HepG2 (cell line): Measurements from ENCODE around the gene HNRNPC. TPM values are rescaled to one million over a fixed set of nuclear protein-coding genes. Genes with fewer than 3 reads are reported as not detected.

Experiments
- ARHGAP35 ChIP-seq: sonication (generic); formaldehyde crosslinking; IDR thresholded peaks from 2 replicates; pipeline ENCODE4 v1.9.0; 2022; ENCODE audit warnings: mild to moderate bottlenecking, inconsistent platforms, moderate library complexity, missing genetic modification reagents, borderline replicate concordance
- ERF ChIP-seq: IDR thresholded peaks from 2 replicates; pipeline ENCODE4 v1.6.1; 2018; ENCODE audit warnings: missing biosample characterization, missing genetic modification reagents
- PCBP1 ChIP-seq: fragments of 200-400 bp; formaldehyde crosslinking; IDR thresholded peaks from 2 replicates; pipeline ENCODE4 v1.6.1; 2017; ENCODE audit warnings: mild to moderate bottlenecking, low read depth, low read length, borderline replicate concordance
- TCF7 ChIP-seq: sonication (generic); IDR thresholded peaks from 2 replicates; pipeline ENCODE4 v1.6.1; 2016; ENCODE audit warnings: antibody characterized with exemption, low read depth
- TOPORS ChIP-seq: sonication (generic); formaldehyde crosslinking; IDR thresholded peaks from 2 replicates; pipeline ENCODE4 v1.8.0; 2023; ENCODE audit warnings: mild to moderate bottlenecking, missing genetic modification reagents
- ZNF235 ChIP-seq: sonication (generic); formaldehyde crosslinking; IDR thresholded peaks from 2 replicates; pipeline ENCODE4 v1.8.1; 2023; ENCODE audit warnings: mild to moderate bottlenecking, missing genetic modification reagents, borderline replicate concordance
- ZNF30 ChIP-seq: sonication (generic); formaldehyde crosslinking; IDR thresholded peaks from 2 replicates; pipeline ENCODE4 v1.5.0; 2020; ENCODE audit warnings: mild to moderate bottlenecking, missing genetic modification reagents
- ZNF451 ChIP-seq: sonication (generic); formaldehyde crosslinking; IDR thresholded peaks from 2 replicates; pipeline ENCODE4 v1.5.0; 2020; ENCODE audit warnings: mild to moderate bottlenecking, missing genetic modification reagents
- ZNF543 ChIP-seq: sonication (generic); formaldehyde crosslinking; IDR thresholded peaks from 2 replicates; pipeline ENCODE4 v1.4.0; 2020; ENCODE audit warnings: mild to moderate bottlenecking, missing genetic modification reagents
- ZNF747 ChIP-seq: sonication (generic); formaldehyde crosslinking; IDR thresholded peaks from 2 replicates; pipeline ENCODE4 v1.8.1; 2023; ENCODE audit warnings: missing genetic modification reagents, mild to moderate bottlenecking, borderline replicate concordance
- ZNF781 ChIP-seq: sonication (generic); formaldehyde crosslinking; IDR thresholded peaks from 2 replicates; pipeline ENCODE4 v1.5.1; 2020; ENCODE audit warnings: borderline replicate concordance, mild to moderate bottlenecking, missing genetic modification reagents; ENCODE audit errors: not compliant biosample characterization
- ZSCAN21 ChIP-seq: sonication (generic); formaldehyde crosslinking; IDR thresholded peaks from 2 replicates; pipeline ENCODE4 v1.8.0; 2022; ENCODE audit warnings: mild to moderate bottlenecking, missing genetic modification reagents, moderate library complexity, borderline replicate concordance
- polyA plus RNA-seq, 8 experiments: library from polyadenylated mRNA; depleted of rRNA in 3 of 8; stranded (reverse) in 7 of 8; unstranded in 1 of 8; fragments of >200 nt; fragmentation: Illumina TruSeq in 4 of 8; extraction: Trizol in 4 of 8; gene quantifications; 2 replicates each; pipeline versions ENCODE4 v1.2.1 to v1.2.3, GENCODE V29; 2011 to 2016; ENCODE audit warnings: low read depth in 4 of 8, missing spikeins in 1 of 8, mixed read lengths in 1 of 8; ENCODE audit not compliant: insufficient read depth in 1 of 8
- total RNA-seq, 5 experiments: library from RNA; depleted of rRNA; stranded (reverse); fragments of >200 nt; fragmentation: Illumina TruSeq; extraction: Trizol; gene quantifications; 2 replicates each; pipeline ENCODE4 v1.2.3, GENCODE V29; 2016; ENCODE audit warnings: low read depth in 1 of 5
- TF ChIP-seq, protein P1 (sequence below): sonication (generic); formaldehyde crosslinking; IDR thresholded peaks from 2 replicates; pipeline ENCODE4 v1.5.0; 2020; ENCODE audit warnings: missing genetic modification reagents
- TF ChIP-seq, protein P2 (sequence below): sonication (generic); formaldehyde crosslinking; conservative IDR thresholded peaks from 2 replicates; pipeline ENCODE4 v1.4.0; 2020; ENCODE audit warnings: missing genetic modification reagents
- TF ChIP-seq, protein P3 (sequence below): sonication (generic); formaldehyde crosslinking; IDR thresholded peaks from 2 replicates; pipeline ENCODE4 v1.8.0; 2023; ENCODE audit warnings: mild to moderate bottlenecking, missing genetic modification reagents
- TF ChIP-seq, protein P4 (sequence below): sonication (generic); formaldehyde crosslinking; IDR thresholded peaks from 2 replicates; pipeline ENCODE4 v1.4.0; 2020; ENCODE audit warnings: missing genetic modification reagents, borderline replicate concordance
- TF ChIP-seq, protein P5 (sequence below): sonication (generic); formaldehyde crosslinking; IDR thresholded peaks from 2 replicates; pipeline ENCODE4 v1.5.0; 2020; ENCODE audit warnings: missing genetic modification reagents, mild to moderate bottlenecking, borderline replicate concordance
- TF ChIP-seq, protein P6 (sequence below): sonication (generic); formaldehyde crosslinking; IDR thresholded peaks from 2 replicates; pipeline ENCODE4 v1.5.0; 2020; ENCODE audit warnings: missing genetic modification reagents

HNRNPC gene
- total and polyA plus RNA-seq, 2 of the 13 experiments (the other 11 are each of a cell fraction or from before 2014, with no cell fraction given) = 628 to 1,099 TPM

DNA sequence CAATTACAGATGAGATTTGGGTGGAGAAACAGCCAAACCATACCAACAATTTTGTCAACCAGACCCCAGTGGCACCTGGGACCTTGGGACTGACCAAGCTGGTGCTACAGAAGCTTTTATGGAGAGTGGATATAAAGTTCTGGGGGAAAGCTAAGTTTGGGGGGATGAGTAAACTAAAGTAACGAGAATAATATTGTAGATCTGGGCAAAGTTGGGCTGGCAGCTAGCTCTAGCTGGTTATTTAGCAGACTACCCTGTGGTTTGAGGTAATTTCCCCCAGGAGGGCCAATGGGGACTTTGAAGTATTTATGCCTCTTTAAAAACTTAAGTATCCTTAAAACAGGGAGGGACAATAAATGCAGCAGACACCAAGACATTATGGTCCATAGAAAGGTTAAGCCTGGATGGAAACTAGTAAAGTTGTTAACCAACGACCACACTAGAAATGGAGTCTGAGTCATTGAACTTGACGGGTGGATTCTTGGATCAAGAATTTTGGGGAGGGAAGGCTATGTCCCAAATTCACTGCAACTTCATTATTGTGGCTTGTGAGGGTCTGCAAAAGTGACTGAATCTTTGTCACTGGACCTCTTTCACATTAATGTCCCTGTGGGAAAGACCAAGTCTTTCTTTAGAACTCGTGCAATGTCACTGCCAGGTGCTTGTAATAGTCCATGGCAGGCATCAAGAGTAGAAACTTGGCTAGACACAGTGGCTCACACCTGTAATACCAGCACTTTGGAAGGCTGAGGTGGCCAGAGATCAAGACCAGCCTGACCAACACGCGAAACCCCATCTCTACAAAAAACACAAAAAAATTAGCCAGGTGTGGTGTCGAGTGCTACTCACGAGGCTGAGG lies 64.8 kb downstream of the HNRNPC start (continued):
- TF ChIP-seq, protein P1, sequence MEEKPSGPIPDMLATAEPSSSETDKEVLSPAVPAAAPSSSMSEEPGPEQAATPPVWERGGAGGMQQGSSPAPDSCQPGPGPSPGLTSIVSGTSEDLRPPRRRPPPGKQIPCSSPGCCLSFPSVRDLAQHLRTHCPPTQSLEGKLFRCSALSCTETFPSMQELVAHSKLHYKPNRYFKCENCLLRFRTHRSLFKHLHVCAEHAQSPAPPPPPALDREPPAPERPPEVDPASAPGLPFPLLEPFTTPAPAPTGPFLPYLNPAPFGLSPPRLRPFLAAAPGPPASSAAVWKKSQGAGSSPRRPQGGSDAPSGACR (CRISPR knock-in tag) = 0 out of 2 replicates have a peak, but pooled peaks have one; percentile 53
- TF ChIP-seq, protein P2, sequence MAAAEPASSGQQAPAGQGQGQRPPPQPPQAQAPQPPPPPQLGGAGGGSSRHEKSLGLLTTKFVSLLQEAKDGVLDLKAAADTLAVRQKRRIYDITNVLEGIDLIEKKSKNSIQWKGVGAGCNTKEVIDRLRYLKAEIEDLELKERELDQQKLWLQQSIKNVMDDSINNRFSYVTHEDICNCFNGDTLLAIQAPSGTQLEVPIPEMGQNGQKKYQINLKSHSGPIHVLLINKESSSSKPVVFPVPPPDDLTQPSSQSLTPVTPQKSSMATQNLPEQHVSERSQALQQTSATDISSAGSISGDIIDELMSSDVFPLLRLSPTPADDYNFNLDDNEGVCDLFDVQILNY = no peak
- TF ChIP-seq ZNF781 (CRISPR knock-in tag) (no peak), TCF7 (no peak), ZNF543 (CRISPR knock-in tag) (no peak), ZNF747 (CRISPR knock-in tag) (no peak), PCBP1 (no peak), TOPORS (CRISPR knock-in tag) (no peak), ZSCAN21 (CRISPR knock-in tag) (no peak), ZNF30 (0 out of 2 replicates have a peak, but pooled peaks have one; percentile 40), ARHGAP35 (no peak), ZNF235 (no peak), ERF (CRISPR knock-in tag) (no peak), ZNF451 (CRISPR knock-in tag) (no peak)
- TF ChIP-seq, protein P3, sequence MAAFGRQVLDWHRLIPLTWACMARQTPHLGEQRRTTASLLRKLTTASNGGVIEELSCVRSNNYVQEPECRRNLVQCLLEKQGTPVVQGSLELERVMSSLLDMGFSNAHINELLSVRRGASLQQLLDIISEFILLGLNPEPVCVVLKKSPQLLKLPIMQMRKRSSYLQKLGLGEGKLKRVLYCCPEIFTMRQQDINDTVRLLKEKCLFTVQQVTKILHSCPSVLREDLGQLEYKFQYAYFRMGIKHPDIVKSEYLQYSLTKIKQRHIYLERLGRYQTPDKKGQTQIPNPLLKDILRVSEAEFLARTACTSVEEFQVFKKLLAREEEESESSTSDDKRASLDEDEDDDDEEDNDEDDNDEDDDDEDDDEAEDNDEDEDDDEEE (CRISPR knock-in tag) = no peak
- TF ChIP-seq, protein P4, sequence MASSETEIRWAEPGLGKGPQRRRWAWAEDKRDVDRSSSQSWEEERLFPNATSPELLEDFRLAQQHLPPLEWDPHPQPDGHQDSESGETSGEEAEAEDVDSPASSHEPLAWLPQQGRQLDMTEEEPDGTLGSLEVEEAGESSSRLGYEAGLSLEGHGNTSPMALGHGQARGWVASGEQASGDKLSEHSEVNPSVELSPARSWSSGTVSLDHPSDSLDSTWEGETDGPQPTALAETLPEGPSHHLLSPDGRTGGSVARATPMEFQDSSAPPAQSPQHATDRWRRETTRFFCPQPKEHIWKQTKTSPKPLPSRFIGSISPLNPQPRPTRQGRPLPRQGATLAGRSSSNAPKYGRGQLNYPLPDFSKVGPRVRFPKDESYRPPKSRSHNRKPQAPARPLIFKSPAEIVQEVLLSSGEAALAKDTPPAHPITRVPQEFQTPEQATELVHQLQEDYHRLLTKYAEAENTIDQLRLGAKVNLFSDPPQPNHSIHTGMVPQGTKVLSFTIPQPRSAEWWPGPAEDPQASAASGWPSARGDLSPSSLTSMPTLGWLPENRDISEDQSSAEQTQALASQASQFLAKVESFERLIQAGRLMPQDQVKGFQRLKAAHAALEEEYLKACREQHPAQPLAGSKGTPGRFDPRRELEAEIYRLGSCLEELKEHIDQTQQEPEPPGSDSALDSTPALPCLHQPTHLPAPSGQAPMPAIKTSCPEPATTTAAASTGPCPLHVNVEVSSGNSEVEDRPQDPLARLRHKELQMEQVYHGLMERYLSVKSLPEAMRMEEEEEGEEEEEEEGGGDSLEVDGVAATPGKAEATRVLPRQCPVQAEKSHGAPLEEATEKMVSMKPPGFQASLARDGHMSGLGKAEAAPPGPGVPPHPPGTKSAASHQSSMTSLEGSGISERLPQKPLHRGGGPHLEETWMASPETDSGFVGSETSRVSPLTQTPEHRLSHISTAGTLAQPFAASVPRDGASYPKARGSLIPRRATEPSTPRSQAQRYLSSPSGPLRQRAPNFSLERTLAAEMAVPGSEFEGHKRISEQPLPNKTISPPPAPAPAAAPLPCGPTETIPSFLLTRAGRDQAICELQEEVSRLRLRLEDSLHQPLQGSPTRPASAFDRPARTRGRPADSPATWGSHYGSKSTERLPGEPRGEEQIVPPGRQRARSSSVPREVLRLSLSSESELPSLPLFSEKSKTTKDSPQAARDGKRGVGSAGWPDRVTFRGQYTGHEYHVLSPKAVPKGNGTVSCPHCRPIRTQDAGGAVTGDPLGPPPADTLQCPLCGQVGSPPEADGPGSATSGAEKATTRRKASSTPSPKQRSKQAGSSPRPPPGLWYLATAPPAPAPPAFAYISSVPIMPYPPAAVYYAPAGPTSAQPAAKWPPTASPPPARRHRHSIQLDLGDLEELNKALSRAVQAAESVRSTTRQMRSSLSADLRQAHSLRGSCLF = no peak
- TF ChIP-seq, protein P5, sequence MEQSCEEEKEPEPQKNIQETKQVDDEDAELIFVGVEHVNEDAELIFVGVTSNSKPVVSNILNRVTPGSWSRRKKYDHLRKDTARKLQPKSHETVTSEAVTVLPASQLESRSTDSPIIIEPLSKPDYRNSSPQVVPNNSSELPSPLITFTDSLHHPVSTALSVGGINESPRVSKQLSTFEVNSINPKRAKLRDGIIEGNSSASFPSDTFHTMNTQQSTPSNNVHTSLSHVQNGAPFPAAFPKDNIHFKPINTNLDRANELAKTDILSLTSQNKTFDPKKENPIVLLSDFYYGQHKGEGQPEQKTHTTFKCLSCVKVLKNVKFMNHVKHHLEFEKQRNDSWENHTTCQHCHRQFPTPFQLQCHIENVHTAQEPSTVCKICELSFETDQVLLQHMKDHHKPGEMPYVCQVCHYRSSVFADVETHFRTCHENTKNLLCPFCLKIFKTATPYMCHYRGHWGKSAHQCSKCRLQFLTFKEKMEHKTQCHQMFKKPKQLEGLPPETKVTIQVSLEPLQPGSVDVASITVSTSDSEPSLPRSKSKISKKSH (CRISPR knock-in tag) = no peak
- TF ChIP-seq, protein P6, sequence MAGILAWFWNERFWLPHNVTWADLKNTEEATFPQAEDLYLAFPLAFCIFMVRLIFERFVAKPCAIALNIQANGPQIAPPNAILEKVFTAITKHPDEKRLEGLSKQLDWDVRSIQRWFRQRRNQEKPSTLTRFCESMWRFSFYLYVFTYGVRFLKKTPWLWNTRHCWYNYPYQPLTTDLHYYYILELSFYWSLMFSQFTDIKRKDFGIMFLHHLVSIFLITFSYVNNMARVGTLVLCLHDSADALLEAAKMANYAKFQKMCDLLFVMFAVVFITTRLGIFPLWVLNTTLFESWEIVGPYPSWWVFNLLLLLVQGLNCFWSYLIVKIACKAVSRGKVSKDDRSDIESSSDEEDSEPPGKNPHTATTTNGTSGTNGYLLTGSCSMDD (CRISPR knock-in tag) = no peak
